GM18505 (cell line): Measurements from ENCODE around the gene BTG1.
A peak's percentile ranks its signal among the peaks of the same experiment; 100 is the strongest.

Source experiments
- ATAC-seq: cut with Tn5 transposase; IDR thresholded peaks from one replicate; pipeline ENCODE4 v1.9.1; 2021; ENCODE audit not compliant: unreplicated experiment
- POLR2A ChIP-seq: IDR thresholded peaks from 4 replicates; pipeline ENCODE4 v1.6.1; 2011; ENCODE audit warnings: borderline replicate concordance; ENCODE audit not compliant: insufficient read depth, insufficient read length; ENCODE audit errors: extremely low read depth

Gene BTG1

DNA sequence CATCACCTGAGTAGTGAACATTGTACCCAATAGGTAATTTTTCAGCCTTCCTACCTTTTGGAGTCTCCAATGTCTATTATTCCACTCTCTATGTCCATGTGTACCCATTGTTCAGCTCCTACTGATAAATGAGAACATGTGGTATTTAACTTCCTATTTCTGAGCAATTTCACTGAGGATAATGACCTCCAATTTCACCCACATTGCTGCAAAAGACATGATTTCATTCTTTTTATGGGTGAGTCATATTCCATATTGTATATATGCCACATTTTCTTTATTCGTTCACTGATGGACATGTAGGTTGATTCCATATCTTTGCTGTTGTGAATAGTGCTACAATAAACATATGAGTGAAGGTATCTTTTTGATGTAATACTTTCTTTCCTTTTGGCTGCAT lies 16.4 kb upstream of the BTG1 start:
- TF ChIP-seq POLR2A = no peak
- no peak for ATAC-seq

DNA sequence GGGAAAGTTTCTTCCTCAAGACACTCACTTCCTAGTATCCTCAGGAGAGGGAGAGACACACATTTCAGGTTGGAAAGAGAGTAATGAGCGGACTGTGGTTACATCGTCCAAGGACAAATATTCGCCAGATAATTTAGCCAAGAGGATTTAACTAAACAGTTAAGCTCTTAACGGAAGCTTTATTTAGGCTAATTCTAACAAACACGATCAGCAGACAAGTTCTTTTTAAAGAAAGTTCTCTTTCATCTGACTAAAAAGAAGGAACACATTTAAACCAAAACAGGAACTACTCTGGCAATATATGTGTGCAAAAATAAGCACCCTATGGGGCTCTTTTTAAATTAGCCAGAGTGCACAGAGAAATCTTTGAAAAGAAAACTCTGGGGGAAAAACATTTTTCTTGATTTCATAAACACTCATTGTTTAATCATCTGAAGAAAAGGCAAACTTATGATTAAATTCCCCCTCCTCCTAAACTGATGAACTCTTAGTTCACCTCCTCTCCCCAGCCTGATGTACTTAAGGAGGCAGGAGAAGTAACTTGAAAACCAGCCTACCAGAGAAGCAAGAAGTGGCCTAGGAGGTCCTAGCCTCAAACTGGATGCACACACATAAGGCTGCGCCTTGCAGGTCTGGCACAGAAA lies 13.3 kb upstream of the BTG1 start:
- no peak for TF ChIP-seq POLR2A
- ATAC-seq = peak; percentile 40

DNA sequence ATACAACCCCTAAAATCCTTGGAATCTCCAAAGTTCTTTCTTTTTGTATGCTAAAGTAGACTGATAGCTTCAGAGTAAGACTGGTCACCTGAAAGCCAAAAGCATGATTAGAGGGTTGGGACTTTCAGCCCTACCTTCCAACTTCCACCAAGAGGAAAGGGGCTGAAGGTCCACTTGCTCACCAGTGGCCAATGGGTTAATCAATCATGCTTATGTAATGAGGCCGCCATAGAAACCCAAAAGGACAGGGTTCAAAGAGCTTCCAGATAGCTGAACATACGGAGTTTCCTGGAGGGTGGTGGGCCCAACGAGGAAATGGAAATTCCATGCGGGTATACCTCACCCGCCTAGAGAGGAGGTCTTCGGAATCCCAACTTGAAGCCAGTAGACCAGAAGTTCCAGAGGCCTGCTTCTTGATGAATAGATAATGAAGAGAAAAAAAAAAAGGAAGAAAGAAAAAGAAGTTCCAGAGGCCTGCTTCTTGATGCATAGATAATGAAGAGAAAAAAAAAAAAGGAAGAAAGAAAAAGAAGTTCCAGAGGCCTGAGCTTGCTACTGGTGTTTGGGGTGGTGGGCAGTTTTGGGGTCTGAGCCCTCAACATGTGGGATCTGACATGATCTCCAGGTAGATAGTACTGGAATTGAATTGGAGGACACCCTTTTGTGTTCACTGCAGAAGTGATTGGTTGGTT lies 11.2 kb upstream of the BTG1 start:
- no peak for ATAC-seq
- TF ChIP-seq POLR2A = no peak

- no peak for ATAC-seq
- no peak for TF ChIP-seq POLR2A
These were observed 10.5 kb upstream of the BTG1 start for GRCh38 chr12:92156139-92156538.

DNA sequence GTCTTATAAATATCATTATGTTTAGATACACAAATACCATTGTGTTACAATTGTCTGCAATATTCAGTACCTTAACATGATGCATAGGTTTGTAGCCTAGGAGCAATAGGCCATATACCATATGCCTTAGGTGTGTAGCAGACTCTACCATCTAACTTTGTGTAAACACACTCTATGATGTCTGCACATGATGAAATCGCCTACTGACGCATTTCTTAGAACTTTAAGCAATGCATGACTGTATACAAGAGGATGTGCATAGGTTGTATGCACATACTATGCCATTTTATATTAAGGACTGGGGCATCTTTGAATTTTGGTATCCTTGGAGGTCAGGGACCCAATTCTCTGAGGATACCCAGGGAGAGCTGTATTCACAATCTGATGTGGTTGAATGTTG lies 10.1 kb upstream of the BTG1 start:
- TF ChIP-seq POLR2A = no peak

GRCh38 chr12:92151916-92152315 lies 6.3 kb upstream of the BTG1 start:
- ATAC-seq = no peak
- TF ChIP-seq POLR2A = no peak

More for the DNA sequence above, 10.1 kb upstream of the BTG1 start:
- no peak for ATAC-seq

DNA sequence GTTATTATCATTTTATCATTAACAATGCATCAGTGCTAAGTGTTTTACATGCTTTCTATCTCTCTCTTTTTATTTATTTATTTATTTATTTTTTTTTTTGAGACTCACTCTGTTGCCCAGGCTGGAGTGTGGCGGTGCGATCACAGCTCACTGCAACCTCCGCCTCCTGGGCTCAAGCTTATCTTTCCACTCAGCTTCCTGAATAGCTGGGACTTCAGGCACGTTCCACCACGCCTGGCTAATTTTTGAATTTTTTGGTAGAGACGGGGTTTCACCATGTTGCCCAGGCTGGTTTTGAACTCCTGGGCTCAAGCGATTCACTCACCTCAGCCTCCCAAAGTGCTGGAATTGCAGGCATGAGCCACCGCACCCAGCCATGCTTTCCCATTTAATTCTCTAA lies 3.9 kb upstream of the BTG1 start:
- TF ChIP-seq POLR2A = no peak
- ATAC-seq = no peak

DNA sequence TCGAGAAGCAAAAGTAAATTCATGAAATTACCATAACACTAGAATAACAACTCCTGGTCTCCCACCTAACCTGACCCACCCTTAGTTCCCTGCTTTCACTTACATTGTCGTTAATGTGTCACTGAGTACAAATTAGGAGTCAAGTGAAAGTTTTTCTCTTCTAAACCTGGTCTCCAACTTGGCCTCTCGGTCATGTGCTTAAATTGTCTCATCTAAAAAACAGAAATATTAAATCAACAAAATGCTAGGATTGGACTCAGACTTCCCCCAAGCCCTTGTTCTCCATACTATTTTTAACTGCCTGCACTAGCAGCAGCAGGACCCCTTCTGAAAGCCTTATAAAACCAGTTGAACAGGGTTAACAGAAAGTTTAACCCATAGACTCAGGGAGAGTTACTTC lies 1.8 kb upstream of the BTG1 start:
- ATAC-seq = no peak
- TF ChIP-seq POLR2A = no peak

DNA sequence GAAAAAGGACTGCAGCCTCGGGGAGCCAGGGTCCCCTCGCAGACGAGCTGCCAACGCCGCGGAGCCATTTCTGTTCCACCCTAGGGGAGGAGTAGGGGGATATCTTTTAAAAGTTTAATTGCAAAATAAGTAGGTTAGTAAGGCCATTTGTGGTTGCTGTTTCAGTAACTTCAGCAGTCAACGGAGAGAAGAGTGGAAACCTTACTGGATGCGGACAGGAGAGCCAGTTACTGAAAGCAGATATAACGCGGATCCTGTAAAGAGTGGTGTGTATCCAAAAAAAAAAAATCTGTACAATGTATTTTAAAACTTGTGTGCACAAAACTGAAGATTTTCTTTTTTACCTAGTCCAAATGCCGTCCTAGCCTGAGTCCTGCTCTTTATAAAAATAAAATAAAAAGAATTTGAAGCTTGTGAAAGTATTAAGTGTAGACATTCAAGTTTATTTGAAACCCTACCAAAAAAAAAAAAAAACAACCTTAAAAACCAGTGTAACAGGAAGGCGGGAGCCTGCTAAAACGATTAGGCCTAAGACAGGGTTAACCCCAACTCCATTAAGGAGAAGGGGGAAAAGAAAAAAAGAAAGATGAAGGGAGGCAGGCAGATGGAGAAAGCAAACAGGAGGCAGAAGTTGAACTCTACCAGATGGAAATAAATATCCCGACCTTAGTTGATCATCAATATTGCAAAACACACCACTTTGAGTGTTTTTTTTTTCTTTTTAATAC lies 1.0 kb upstream of the BTG1 start:
- TF ChIP-seq POLR2A = no peak
- no peak for ATAC-seq

- TF ChIP-seq POLR2A = no peak
- peak; percentile 7 for ATAC-seq
These were observed 240 bp downstream of the BTG1 start for GRCh38 chr12:92145481-92145730.

GRCh38 chr12:92144631-92145480 lies 790 bp downstream of the BTG1 start:
- no peak for ATAC-seq
- peak; percentile 75 for TF ChIP-seq POLR2A

GRCh38 chr12:92143686-92144630 lies 1.7 kb downstream of the BTG1 start:
- peak; percentile 49 for TF ChIP-seq POLR2A
- no peak for ATAC-seq
